ENCODE data around the gene PPIAL4G. TPM values are rescaled to one million over a fixed set of nuclear protein-coding genes. Genes with fewer than 3 reads are reported as not detected.
"Not testable (repeated sequence)": the region's sequence is repeated elsewhere in the genome, so short reads cannot be mapped to it uniquely, and the experiment has no call there.

PPIAL4G gene
- total RNA-seq, 1 experiment from 2014 or later = not detected

DNA sequence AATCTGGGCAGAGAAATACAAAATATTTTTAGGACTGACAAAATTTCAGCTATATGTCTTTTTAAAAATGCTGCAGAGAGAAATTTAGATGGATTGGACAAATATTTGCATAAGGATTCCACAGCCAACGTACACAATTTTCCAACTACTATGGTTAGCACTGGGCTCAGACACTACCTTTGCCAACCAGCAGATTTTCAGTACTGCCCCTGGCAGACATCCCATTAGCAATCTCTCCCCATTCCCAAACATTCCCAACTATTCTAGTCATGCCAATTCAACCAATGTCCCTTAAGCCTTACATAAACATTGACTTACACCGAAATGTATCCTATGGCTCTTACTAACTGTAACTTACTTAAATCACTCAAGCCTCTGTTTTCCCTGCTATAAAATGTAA is 30.3 kb downstream of the PPIAL4G start:
- H3K18ac ChIP-seq (ENCODE audit: insufficient read length, low read depth, low read length); H3K79me1 ChIP-seq (ENCODE audit: insufficient read depth, low read depth, low read length, poor library complexity, severe bottlenecking); H3K56ac ChIP-seq (ENCODE audit: insufficient read length, low read depth, low read length); H4K20me1 ChIP-seq (ENCODE audit: control insufficient read depth, insufficient read depth, insufficient read length); H2BK15ac ChIP-seq (ENCODE audit: low read depth, low read length); H3K4me3 Mint-ChIP-seq; H3K23ac ChIP-seq (ENCODE audit: insufficient read length, low read depth, low read length); H3K79me2 ChIP-seq (ENCODE audit: insufficient read depth, low read length); H3K4me2 ChIP-seq (ENCODE audit: insufficient read depth, insufficient read length, low read length); DNase-seq; H2AFZ ChIP-seq (ENCODE audit: low read length); H3K4ac ChIP-seq (ENCODE audit: low read depth, low read length); H2BK5ac ChIP-seq (ENCODE audit: insufficient read length, low read length); H3K9me3 Mint-ChIP-seq; H3K27ac ChIP-seq (ENCODE audit: insufficient read length, low read depth, low read length); H4K5ac ChIP-seq (ENCODE audit: insufficient read length, low read depth, low read length); H2AK5ac ChIP-seq (ENCODE audit: insufficient read length, low read length); H3K14ac ChIP-seq (ENCODE audit: insufficient read depth, low read length); H3K9me3 ChIP-seq (ENCODE audit: control insufficient read depth, low read depth, low read length); H2BK120ac ChIP-seq (ENCODE audit: low read depth, low read length, poor library complexity, severe bottlenecking); H3K4me1 ChIP-seq (ENCODE audit: insufficient read depth, low read length); H3K27ac Mint-ChIP-seq; H2BK20ac ChIP-seq (ENCODE audit: low read depth, low read length, poor library complexity, severe bottlenecking); H3K4me1 Mint-ChIP-seq; H4K8ac ChIP-seq (replicated peaks; ENCODE audit: insufficient read length, low read depth, low read length); H3K9ac ChIP-seq (ENCODE audit: extremely low read depth, insufficient read length, low read length); H2BK12ac ChIP-seq (ENCODE audit: insufficient read length, low read depth, low read length); H3K23me2 ChIP-seq (ENCODE audit: insufficient read length, low read depth, low read length, poor library complexity, severe bottlenecking); H3T11ph ChIP-seq (ENCODE audit: low read length); H3K27me3 ChIP-seq (ENCODE audit: insufficient read depth, low read length); H4K91ac ChIP-seq (ENCODE audit: insufficient read length, low read depth, low read length); H3K36me3 Mint-ChIP-seq (ENCODE audit: insufficient read depth in 1 of 3, low read depth in 3 of 3); H3K27me3 Mint-ChIP-seq (ENCODE audit: low read depth): not testable (repeated sequence)
- WGBS (ENCODE audit: extremely low coverage, insufficient read length, low lambda C conversion rate) = no CpG with 5 or more reads among the region's 2 CpGs

DNA sequence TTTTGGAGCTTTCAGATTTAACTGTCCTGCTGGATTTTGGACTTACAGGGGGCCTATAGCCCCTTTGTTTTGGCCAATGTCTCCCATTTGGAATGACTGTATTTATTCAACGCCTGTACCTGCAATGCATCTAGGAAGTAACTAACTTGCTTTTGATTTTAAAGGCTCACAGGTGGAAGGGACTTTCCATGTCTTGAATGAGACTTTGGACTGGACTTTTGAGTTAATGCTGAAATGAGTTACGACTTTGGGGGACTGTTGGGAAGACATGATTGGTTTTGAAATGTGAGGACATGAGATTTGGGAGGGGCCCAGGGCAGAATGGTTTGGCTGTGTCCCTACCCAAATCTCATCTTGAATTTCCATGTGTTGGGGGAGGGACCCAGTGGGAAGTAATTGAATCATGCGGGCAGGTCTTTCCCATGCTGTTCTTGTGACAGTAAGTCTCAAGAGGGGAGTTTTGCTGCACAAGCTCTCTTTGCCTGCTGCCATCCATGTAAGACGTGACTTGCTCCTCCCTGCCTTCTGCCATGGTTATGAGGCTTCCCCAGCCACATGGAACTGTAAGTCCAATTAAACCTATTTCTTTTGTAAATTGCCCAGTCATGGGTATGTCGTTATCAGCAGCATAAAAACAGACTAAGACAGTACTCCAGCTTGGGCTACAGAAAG is 43.3 kb downstream of the PPIAL4G start:
- not testable (repeated sequence) for DNase-seq; H3K9me3 ChIP-seq (ENCODE audit: control insufficient read depth, low read depth, low read length); H4K5ac ChIP-seq (ENCODE audit: insufficient read length, low read depth, low read length); H3K4me2 ChIP-seq (ENCODE audit: insufficient read depth, insufficient read length, low read length); H3K4me3 Mint-ChIP-seq; H3K27me3 ChIP-seq (ENCODE audit: insufficient read depth, low read length); H3K27ac ChIP-seq (ENCODE audit: insufficient read length, low read depth, low read length); H2BK20ac ChIP-seq (ENCODE audit: low read depth, low read length, poor library complexity, severe bottlenecking); H3K9me3 Mint-ChIP-seq; H3K27me3 Mint-ChIP-seq (ENCODE audit: low read depth); H4K91ac ChIP-seq (ENCODE audit: insufficient read length, low read depth, low read length); H3K4me1 ChIP-seq (ENCODE audit: insufficient read depth, low read length); H3K4ac ChIP-seq (ENCODE audit: low read depth, low read length); H3K27ac Mint-ChIP-seq; H3T11ph ChIP-seq (ENCODE audit: low read length); H4K20me1 ChIP-seq (ENCODE audit: control insufficient read depth, insufficient read depth, insufficient read length); H2AK5ac ChIP-seq (ENCODE audit: insufficient read length, low read length); H2BK15ac ChIP-seq (ENCODE audit: low read depth, low read length); H3K23ac ChIP-seq (ENCODE audit: insufficient read length, low read depth, low read length); H2BK5ac ChIP-seq (ENCODE audit: insufficient read length, low read length); H3K79me1 ChIP-seq (ENCODE audit: insufficient read depth, low read depth, low read length, poor library complexity, severe bottlenecking); H2BK120ac ChIP-seq (ENCODE audit: low read depth, low read length, poor library complexity, severe bottlenecking); H2BK12ac ChIP-seq (ENCODE audit: insufficient read length, low read depth, low read length); H3K23me2 ChIP-seq (ENCODE audit: insufficient read length, low read depth, low read length, poor library complexity, severe bottlenecking); H3K56ac ChIP-seq (ENCODE audit: insufficient read length, low read depth, low read length); H3K9ac ChIP-seq (ENCODE audit: extremely low read depth, insufficient read length, low read length); H2AFZ ChIP-seq (ENCODE audit: low read length); H3K14ac ChIP-seq (ENCODE audit: insufficient read depth, low read length); H3K18ac ChIP-seq (ENCODE audit: insufficient read length, low read depth, low read length); H3K79me2 ChIP-seq (ENCODE audit: insufficient read depth, low read length); H4K8ac ChIP-seq (replicated peaks; ENCODE audit: insufficient read length, low read depth, low read length)
- WGBS (ENCODE audit: extremely low coverage, insufficient read length, low lambda C conversion rate) = no CpG with 5 or more reads among the region's 5 CpGs
- H3K4me1 Mint-ChIP-seq = peaks cover 24 to 27% of the 10 kb centered on the region in 2 experiments
- H3K36me3 Mint-ChIP-seq (ENCODE audit: insufficient read depth in 1 of 3, low read depth in 3 of 3) = peaks cover 7 to 11% (median 10%) of the 10 kb centered on the region in 3 experiments

Measured in H9 (cell line).